K562 (cell line): ENCODE results near the gene BRAF. TPM values are rescaled to one million over a fixed set of nuclear protein-coding genes. Genes with fewer than 3 reads are reported as not detected.

Source experiments
- ATF3 ChIP-seq, 2 experiments: fragments of 450-650 bp in 1 of 2; sonication (generic) in 1 of 2; formaldehyde crosslinking in 1 of 2; IDR thresholded peaks in 1 of 2; conservative IDR thresholded peaks in 1 of 2; 2 replicates each; pipeline versions ENCODE4 v1.6.1 to v1.8.1; 2016 to 2023; ENCODE audit warnings: mild to moderate bottlenecking in 2 of 2, moderate library complexity in 2 of 2, inconsistent platforms in 1 of 2, missing genetic modification reagents in 1 of 2
- C11orf30 ChIP-seq: fragments of 450-650 bp; IDR thresholded peaks from 2 replicates; pipeline ENCODE4 v1.6.1; 2016; ENCODE audit warnings: low read depth, mild to moderate bottlenecking
- CHAMP1 ChIP-seq: fragments of 450-650 bp; IDR thresholded peaks from 2 replicates; pipeline ENCODE4 v1.6.1; 2016; ENCODE audit warnings: mild to moderate bottlenecking
- KLF16 ChIP-seq: IDR thresholded peaks from 2 replicates; pipeline ENCODE4 v1.6.1; 2016; ENCODE audit warnings: antibody characterized with exemption
- NKRF ChIP-seq: fragments of 450-650 bp; IDR thresholded peaks from 2 replicates; pipeline ENCODE4 v1.6.1; 2016; ENCODE audit warnings: borderline replicate concordance
- PRMT5 ChIP-seq: sonication (generic); formaldehyde crosslinking; IDR thresholded peaks from 2 replicates; pipeline ENCODE4 v1.5.0; 2020; ENCODE audit warnings: missing genetic modification reagents
- TARDBP ChIP-seq: fragments of 450-650 bp; IDR thresholded peaks from 2 replicates; pipeline ENCODE4 v1.6.1; 2016
- ZNF239 ChIP-seq: fragments of 250-450 bp; sonication (Bioruptor Pico); IDR thresholded peaks from 2 replicates; pipeline ENCODE4 v1.4.0; 2020; ENCODE audit warnings: mild to moderate bottlenecking
- ZNF707 ChIP-seq: fragments of 250-450 bp; sonication (Bioruptor Pico); conservative IDR thresholded peaks from 2 replicates; pipeline ENCODE4 v1.8.0; 2022; ENCODE audit warnings: inconsistent platforms, mild to moderate bottlenecking, moderate library complexity
- ZNF785 ChIP-seq: fragments of 250-450 bp; sonication (Bioruptor Pico); IDR thresholded peaks from 2 replicates; pipeline ENCODE4 v1.4.0; 2020; ENCODE audit warnings: mild to moderate bottlenecking
- polyA plus RNA-seq, 8 experiments: library from polyadenylated mRNA; depleted of rRNA in 4 of 8; stranded (reverse) in 5 of 8; unstranded in 3 of 8; fragments of >200 nt; fragmentation: Nextera tagmentation in 2 of 8; fragmentation: Illumina TruSeq in 1 of 8; extraction: Ambion mirVana in 2 of 8; extraction: Trizol in 1 of 8; gene quantifications; 2 replicates each; pipeline versions ENCODE4 v1.2.1 to v1.2.3, GENCODE V29; 2011 to 2014; ENCODE audit warnings: inconsistent platforms in 1 of 8, missing spikeins in 1 of 8
- total RNA-seq, 7 experiments: library from RNA; depleted of rRNA in 6 of 7; stranded (reverse); fragments of >200 nt in 6 of 7; fragmentation: Illumina TruSeq in 2 of 7; extraction: Trizol in 2 of 7; gene quantifications; 2 replicates each; pipeline versions ENCODE4 v1.2.1 to v1.2.3, GENCODE V29; 2011 to 2021; ENCODE audit warnings: low replicate concordance in 1 of 7
- TF ChIP-seq, protein P1 (sequence below): fragments of 450-650 bp; IDR thresholded peaks from 2 replicates; pipeline ENCODE4 v1.7.0; 2016; ENCODE audit warnings: borderline replicate concordance
- TF ChIP-seq, protein P2 (sequence below): sonication (generic); formaldehyde crosslinking; IDR thresholded peaks from 2 replicates; pipeline ENCODE4 v1.8.1; 2023; ENCODE audit warnings: mild to moderate bottlenecking, missing genetic modification reagents

Gene BRAF
- total and polyA plus RNA-seq, 9 of the 15 experiments (the other 6 are each of a cell fraction or from before 2014, with no cell fraction given) = 3.6 to 38.3 (median 21.9) TPM

DNA sequence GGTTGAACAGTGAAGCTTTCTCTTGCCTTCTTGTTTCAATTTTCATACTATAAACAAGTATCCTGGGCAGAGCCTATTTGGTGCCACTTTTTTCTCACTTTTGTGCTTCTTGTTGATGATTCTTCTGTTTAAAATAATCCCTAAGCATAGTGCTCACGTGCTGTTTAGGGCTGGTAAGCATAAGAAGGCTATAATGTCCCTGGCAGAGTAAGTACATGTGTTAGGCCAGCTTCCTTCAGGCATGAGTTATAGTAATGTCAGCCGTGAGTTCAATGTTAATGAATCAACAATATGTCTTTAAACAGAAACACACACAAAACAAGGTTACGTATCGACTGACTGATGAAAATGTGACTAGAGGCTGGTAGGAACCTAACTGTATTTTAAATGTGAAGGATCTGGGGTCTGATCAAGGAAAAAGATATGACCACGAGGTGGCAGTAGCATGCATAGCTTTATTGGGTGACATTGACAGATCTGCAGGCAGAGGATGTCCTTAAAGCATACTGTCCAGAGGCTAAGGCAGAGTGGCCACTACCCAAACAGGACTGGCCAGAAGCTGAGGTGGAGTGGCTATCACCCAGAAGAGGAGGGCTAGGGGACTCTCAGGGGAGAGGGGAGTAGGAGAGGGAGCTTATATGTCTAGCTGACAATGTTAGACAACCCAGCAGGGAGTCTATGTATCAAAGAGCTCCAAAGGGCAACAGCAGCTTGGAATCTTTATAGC, 113.7 kb downstream of the BRAF start (continued):
- TF ChIP-seq, protein P1, sequence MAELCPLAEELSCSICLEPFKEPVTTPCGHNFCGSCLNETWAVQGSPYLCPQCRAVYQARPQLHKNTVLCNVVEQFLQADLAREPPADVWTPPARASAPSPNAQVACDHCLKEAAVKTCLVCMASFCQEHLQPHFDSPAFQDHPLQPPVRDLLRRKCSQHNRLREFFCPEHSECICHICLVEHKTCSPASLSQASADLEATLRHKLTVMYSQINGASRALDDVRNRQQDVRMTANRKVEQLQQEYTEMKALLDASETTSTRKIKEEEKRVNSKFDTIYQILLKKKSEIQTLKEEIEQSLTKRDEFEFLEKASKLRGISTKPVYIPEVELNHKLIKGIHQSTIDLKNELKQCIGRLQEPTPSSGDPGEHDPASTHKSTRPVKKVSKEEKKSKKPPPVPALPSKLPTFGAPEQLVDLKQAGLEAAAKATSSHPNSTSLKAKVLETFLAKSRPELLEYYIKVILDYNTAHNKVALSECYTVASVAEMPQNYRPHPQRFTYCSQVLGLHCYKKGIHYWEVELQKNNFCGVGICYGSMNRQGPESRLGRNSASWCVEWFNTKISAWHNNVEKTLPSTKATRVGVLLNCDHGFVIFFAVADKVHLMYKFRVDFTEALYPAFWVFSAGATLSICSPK = no peak
- TF ChIP-seq CHAMP1 (no peak), TARDBP (0 out of 2 replicates have a peak, but pooled peaks have one; percentile 43), KLF16 (0 out of 2 replicates have a peak, but pooled peaks have one; percentile 24), ZNF707 (no peak), C11orf30 (no peak), ATF3 (IDR thresholded peaks at IDR 0.05) (no peak), ATF3 (CRISPR knock-in tag; conservative IDR thresholded peaks at IDR 0.05) (peak; percentile 15; the same call in 1 of the 2 replicates), PRMT5 (CRISPR knock-in tag) (no peak), ZNF785 (CRISPR knock-in tag) (no peak), NKRF (no peak), ZNF239 (CRISPR knock-in tag) (no peak)
- TF ChIP-seq, protein P2, sequence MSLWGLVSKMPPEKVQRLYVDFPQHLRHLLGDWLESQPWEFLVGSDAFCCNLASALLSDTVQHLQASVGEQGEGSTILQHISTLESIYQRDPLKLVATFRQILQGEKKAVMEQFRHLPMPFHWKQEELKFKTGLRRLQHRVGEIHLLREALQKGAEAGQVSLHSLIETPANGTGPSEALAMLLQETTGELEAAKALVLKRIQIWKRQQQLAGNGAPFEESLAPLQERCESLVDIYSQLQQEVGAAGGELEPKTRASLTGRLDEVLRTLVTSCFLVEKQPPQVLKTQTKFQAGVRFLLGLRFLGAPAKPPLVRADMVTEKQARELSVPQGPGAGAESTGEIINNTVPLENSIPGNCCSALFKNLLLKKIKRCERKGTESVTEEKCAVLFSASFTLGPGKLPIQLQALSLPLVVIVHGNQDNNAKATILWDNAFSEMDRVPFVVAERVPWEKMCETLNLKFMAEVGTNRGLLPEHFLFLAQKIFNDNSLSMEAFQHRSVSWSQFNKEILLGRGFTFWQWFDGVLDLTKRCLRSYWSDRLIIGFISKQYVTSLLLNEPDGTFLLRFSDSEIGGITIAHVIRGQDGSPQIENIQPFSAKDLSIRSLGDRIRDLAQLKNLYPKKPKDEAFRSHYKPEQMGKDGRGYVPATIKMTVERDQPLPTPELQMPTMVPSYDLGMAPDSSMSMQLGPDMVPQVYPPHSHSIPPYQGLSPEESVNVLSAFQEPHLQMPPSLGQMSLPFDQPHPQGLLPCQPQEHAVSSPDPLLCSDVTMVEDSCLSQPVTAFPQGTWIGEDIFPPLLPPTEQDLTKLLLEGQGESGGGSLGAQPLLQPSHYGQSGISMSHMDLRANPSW (CRISPR knock-in tag) = no peak
